Measurements from ENCODE around the gene ECI2.
"Not testable (repeated sequence)": the region's sequence is repeated elsewhere in the genome, so short reads cannot be mapped to it uniquely, and the experiment has no call there.

Gene ECI2

DNA sequence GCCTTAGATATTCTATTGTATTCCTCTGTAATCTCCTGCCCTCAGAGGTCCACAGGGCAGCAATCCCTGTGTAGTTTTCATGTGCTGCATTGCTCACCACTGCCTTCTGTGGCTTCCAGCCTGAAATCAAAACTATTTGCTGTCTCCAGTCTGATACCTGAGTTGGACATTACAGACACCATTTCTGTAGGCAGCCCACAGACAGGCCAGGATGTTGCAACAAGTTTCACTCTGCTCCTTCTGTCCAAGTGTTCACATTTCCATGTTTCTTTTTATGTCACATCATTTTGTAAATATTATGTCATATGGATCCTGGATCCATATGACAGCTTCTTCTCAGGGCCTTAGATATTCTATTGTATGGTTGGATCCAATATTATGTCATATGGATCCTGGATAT is 21.7 kb downstream of the ECI2 start:
- H3K9me3 ChIP-seq (ENCODE audit: low read length): no peaks in the 10 kb centered on the region
- no peak overlapping the region for H3K27ac ChIP-seq (ENCODE audit: low read depth, low read length)
- H3K4me3 ChIP-seq (ENCODE audit: low read depth in 1 of 2, low read length in 2 of 2): no peak overlapping the region
- H3K9ac ChIP-seq (ENCODE audit: low read length): no peak overlapping the region
- H3K36me3 ChIP-seq (ENCODE audit: insufficient read depth, low read length): peaks cover 29% of the 10 kb centered on the region
- H3K27me3 ChIP-seq (ENCODE audit: control insufficient read depth in 1 of 2, insufficient read depth in 2 of 2, low read length in 2 of 2): no peaks in the 10 kb centered on the region
- no peaks in the 10 kb centered on the region for H3K4me1 ChIP-seq (ENCODE audit: insufficient read depth, low read length)

DNA sequence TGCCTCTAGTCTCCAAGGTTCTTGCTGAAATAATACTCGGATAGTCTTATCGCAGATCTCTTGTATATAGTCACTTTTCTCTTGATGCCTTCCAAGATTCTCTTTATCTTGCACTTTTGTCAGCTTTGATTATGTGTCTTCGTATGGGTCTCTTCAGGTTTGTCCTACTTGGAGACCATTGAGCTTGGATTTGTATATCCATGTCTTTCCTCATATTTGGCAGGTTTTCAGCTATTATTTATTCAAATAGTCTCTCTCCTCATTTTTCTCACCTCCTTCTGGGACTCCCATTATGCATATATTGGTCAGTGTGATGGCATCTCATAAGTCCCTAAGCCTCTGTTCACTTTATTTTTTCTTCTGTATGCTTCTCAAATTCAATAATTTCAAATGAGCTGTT is 23.0 kb downstream of the ECI2 start:
- Histone ChIP-seq H3K27me3 (ENCODE audit: control insufficient read depth in 1 of 2, insufficient read depth in 2 of 2, low read length in 2 of 2) (no peaks in the 10 kb centered on the region), H3K4me1 (ENCODE audit: insufficient read depth, low read length) (no peaks in the 10 kb centered on the region), H3K27ac (ENCODE audit: low read depth, low read length) (no peak overlapping the region), H3K36me3 (ENCODE audit: insufficient read depth, low read length) (peaks cover 22% of the 10 kb centered on the region), H3K4me3 (ENCODE audit: low read depth in 1 of 2, low read length in 2 of 2) (no peak overlapping the region), H3K9me3 (ENCODE audit: low read length) (no peaks in the 10 kb centered on the region), H3K9ac (ENCODE audit: low read length) (no peak overlapping the region)

DNA sequence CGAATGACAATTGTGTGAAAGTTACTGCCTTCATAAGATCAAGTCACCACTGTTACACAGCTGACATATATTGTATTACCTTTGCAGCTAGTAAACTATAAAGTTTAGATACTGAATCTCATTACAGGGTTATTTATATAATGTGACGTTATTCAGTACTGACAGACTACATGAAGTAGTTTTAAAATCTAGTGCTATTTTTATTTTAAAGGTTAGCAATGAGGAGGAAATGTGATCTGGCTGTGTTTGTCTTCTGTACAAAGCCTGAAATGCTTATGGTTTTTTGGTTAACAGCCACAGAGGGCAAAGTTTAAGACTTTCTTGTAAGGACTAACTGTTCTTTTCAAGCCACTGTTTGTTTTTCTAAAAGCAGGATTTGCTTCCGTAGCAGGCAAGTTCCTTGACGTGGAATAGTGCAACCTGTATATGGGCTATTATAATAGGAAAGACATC is 26.0 kb downstream of the ECI2 start:
- H3K9me3 ChIP-seq (ENCODE audit: low read length); H3K4me1 ChIP-seq (ENCODE audit: insufficient read depth, low read length); H3K4me3 ChIP-seq (ENCODE audit: low read depth in 1 of 2, low read length in 2 of 2); H3K36me3 ChIP-seq (ENCODE audit: insufficient read depth, low read length); H3K27ac ChIP-seq (ENCODE audit: low read depth, low read length); H3K9ac ChIP-seq (ENCODE audit: low read length); H3K27me3 ChIP-seq (ENCODE audit: control insufficient read depth in 1 of 2, insufficient read depth in 2 of 2, low read length in 2 of 2): not testable (repeated sequence)

DNA sequence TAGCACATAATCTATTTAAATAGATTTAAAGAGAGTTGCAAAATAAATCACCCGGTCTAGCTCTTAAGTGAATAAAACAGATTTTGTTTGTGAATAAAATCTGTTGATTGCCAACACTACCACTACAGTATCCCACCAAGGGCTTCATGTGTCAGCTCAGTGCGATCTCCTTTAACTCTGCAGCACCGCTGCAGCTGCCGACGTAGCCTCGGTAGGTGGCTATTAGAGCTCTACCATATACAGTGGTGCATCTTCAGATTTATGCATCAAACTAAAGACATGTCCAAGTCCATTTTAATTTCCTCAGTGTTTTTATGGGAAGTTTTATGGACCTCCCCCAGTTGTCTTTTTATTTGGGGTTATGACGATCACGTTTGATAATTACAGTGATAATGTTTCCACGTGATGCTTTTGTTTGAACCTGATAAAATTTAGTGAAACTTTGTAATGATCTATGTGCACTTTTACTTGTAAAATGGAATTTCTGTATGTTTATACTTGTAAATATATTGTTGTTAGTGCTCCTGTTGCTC is 26.7 kb downstream of the ECI2 start:
- Histone ChIP-seq H3K9me3 (ENCODE audit: low read length) (no peaks in the 10 kb centered on the region), H3K36me3 (ENCODE audit: insufficient read depth, low read length) (no peaks in the 10 kb centered on the region), H3K4me3 (ENCODE audit: low read depth in 1 of 2, low read length in 2 of 2) (no peak overlapping the region), H3K9ac (ENCODE audit: low read length) (no peak overlapping the region), H3K27me3 (ENCODE audit: control insufficient read depth in 1 of 2, insufficient read depth in 2 of 2, low read length in 2 of 2) (no peaks in the 10 kb centered on the region), H3K4me1 (ENCODE audit: insufficient read depth, low read length) (no peaks in the 10 kb centered on the region), H3K27ac (ENCODE audit: low read depth, low read length) (no peak overlapping the region)

DNA sequence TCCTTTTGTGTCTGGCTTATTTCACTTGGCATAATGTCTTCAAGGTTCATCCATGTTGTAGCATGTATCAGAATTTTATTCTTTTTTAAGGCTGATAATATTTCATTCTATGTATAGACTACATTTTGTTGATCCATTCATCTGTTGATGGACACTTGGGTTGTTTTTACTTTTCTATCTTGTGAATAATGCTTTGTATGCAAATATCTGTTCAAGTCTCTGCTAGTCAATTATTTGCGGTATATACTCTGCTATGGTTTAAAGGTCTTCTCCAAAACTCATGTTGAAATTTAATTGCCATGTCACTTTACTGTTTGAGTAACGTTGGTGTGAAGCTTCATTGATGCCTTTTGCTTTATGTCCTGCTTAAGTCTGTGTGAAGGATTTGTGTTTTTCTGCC is 27.5 kb downstream of the ECI2 start:
- Histone ChIP-seq H3K9me3 (ENCODE audit: low read length) (no peaks in the 10 kb centered on the region), H3K4me3 (ENCODE audit: low read depth in 1 of 2, low read length in 2 of 2) (no peak overlapping the region), H3K9ac (ENCODE audit: low read length) (no peak overlapping the region), H3K4me1 (ENCODE audit: insufficient read depth, low read length) (peaks cover 4% of the 10 kb centered on the region), H3K27ac (ENCODE audit: low read depth, low read length) (no peak overlapping the region), H3K36me3 (ENCODE audit: insufficient read depth, low read length) (no peaks in the 10 kb centered on the region), H3K27me3 (ENCODE audit: control insufficient read depth in 1 of 2, insufficient read depth in 2 of 2, low read length in 2 of 2) (no peaks in the 10 kb centered on the region)

DNA sequence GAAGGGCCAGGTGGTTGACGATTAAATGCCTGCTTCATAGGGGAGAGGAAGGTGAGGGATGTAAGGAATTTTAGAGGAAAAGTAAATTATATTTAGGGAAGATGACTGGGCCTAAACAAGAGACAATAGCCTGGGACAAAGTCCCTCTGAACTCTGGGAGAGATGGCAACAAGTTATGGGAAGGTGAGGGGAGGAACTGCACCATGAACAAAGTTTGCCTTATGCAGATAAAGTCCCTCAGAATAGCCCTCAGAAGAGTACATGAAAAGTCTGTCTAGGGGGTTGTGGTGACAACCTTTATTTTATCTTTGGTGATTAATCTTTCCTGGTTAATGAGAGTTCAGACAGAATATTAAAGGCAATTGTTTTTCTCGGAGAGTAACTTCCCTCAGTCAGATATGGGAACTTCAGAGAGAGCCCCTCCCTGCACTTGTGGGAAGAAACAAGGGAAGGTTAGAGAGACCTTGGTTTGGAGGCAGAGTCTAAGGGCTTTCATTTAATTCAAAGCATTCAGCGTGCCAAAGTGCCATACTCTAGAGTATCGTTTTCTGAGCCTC is 29.3 kb downstream of the ECI2 start:
- H3K9ac ChIP-seq (ENCODE audit: low read length): no peak overlapping the region
- no peaks in the 10 kb centered on the region for H3K27me3 ChIP-seq (ENCODE audit: control insufficient read depth in 1 of 2, insufficient read depth in 2 of 2, low read length in 2 of 2)
- H3K27ac ChIP-seq (ENCODE audit: low read depth, low read length): no peak overlapping the region
- H3K36me3 ChIP-seq (ENCODE audit: insufficient read depth, low read length): no peaks in the 10 kb centered on the region
- no peak overlapping the region for H3K4me3 ChIP-seq (ENCODE audit: low read depth in 1 of 2, low read length in 2 of 2)
- no peaks in the 10 kb centered on the region for H3K9me3 ChIP-seq (ENCODE audit: low read length)
- H3K4me1 ChIP-seq (ENCODE audit: insufficient read depth, low read length): peaks cover 5% of the 10 kb centered on the region

DNA sequence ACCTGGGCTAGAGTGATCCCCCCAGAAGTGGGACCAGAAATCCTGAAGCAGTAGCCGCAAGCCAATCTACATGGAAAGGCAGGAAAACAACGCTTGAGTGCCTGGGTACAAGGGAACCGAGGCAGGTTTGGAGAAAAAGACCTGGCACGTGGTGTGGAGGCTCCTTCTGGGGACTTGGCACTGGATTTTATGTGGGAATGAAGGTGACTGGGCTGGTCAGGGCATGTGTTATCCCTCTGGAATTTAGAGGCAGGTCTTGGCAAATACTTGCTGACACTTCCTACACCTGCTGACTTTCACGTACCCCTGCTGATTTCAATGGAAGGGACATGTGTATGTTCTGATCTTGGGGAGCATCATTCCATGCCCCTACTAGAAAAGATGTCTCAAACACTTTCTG is 31.4 kb downstream of the ECI2 start:
- no peaks in the 10 kb centered on the region for H3K9me3 ChIP-seq (ENCODE audit: low read length)
- H3K27me3 ChIP-seq (ENCODE audit: control insufficient read depth in 1 of 2, insufficient read depth in 2 of 2, low read length in 2 of 2): no peaks in the 10 kb centered on the region
- no peak overlapping the region for H3K27ac ChIP-seq (ENCODE audit: low read depth, low read length)
- peaks cover 5% of the 10 kb centered on the region for H3K4me1 ChIP-seq (ENCODE audit: insufficient read depth, low read length)
- no peak overlapping the region for H3K9ac ChIP-seq (ENCODE audit: low read length)
- no peak overlapping the region for H3K4me3 ChIP-seq (ENCODE audit: low read depth in 1 of 2, low read length in 2 of 2)
- H3K36me3 ChIP-seq (ENCODE audit: insufficient read depth, low read length): no peaks in the 10 kb centered on the region

DNA sequence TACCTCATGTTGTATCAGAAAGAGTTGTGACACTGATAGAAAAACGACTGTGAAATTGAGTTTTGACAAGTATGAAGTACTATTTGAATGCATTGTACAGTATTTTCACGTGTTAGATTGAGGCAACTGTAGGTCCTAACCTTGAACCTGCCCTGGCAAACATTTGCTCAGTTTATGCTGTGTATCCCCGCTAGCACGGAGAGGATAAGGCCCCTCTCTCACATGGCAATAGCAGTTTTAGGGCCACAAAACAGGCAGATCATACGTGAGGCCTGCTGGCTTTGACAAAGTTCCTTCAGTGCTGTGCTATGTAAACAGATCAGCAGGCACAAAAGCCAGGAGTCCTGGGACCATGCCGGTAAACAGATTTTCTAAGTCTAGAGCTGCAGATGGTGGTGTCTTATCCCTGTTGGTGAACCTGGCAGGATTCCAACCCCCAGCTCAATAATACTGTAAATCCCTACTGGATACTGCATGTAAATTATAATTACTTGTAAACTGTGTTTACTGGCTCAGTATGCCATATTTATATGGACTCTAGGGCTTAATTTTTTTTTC is 32.6 kb downstream of the ECI2 start:
- Histone ChIP-seq H3K9me3 (ENCODE audit: low read length) (no peaks in the 10 kb centered on the region), H3K27me3 (ENCODE audit: control insufficient read depth in 1 of 2, insufficient read depth in 2 of 2, low read length in 2 of 2) (no peaks in the 10 kb centered on the region), H3K27ac (ENCODE audit: low read depth, low read length) (no peak overlapping the region)

DNA sequence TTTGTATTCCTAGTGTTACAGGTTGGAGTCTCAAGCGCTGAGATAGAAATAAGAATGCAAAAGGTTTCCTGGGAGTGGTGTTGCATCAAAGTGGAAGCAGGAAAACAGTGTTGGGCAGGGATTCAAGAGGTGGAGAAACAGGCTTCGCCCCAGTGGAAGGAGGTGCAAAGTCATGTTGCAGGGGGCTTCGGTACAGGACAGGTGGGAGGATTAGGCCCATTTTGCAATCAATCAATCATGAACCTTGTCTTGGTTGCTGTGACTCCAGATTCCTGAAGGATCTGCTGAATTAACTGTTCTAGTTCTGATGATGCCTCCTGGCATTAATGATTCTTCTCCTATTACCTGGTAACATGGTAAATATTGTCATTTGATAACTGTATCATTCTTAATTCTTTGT is 34.1 kb downstream of the ECI2 start:
- Histone ChIP-seq H3K27ac (ENCODE audit: low read depth, low read length) (no peak overlapping the region), H3K36me3 (ENCODE audit: insufficient read depth, low read length) (no peaks in the 10 kb centered on the region), H3K9me3 (ENCODE audit: low read length) (no peaks in the 10 kb centered on the region), H3K4me3 (ENCODE audit: low read depth in 1 of 2, low read length in 2 of 2) (no peak overlapping the region), H3K9ac (ENCODE audit: low read length) (no peak overlapping the region), H3K4me1 (ENCODE audit: insufficient read depth, low read length) (peaks cover 5% of the 10 kb centered on the region), H3K27me3 (ENCODE audit: control insufficient read depth in 1 of 2, insufficient read depth in 2 of 2, low read length in 2 of 2) (no peaks in the 10 kb centered on the region)

More for the DNA sequence above, 32.6 kb downstream of the ECI2 start:
- H3K4me1 ChIP-seq (ENCODE audit: insufficient read depth, low read length): peaks cover 5% of the 10 kb centered on the region
- no peak overlapping the region for H3K9ac ChIP-seq (ENCODE audit: low read length)
- H3K4me3 ChIP-seq (ENCODE audit: low read depth in 1 of 2, low read length in 2 of 2): no peak overlapping the region
- H3K36me3 ChIP-seq (ENCODE audit: insufficient read depth, low read length): no peaks in the 10 kb centered on the region

DNA sequence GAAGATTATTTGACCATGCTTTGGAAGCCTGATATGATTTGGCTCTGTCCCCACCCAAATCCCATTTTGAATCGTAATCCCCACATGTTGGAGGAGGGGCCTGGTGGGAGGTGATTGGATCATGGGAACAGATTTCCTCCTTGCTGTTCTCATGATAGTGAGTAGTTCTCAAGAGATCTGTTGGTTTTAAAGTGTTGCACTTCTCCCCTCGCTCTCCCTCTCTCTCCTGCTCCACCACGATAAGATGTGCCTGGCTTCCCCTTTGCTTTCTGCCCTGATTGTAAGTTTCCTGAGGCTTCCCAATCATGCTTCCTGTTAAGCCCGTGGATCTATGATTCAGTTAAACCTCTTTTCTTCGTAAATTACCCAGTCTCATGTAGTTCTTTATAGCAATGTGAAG is 34.7 kb downstream of the ECI2 start:
- H3K27me3 ChIP-seq (ENCODE audit: control insufficient read depth in 1 of 2, insufficient read depth in 2 of 2, low read length in 2 of 2): no peaks in the 10 kb centered on the region

DNA sequence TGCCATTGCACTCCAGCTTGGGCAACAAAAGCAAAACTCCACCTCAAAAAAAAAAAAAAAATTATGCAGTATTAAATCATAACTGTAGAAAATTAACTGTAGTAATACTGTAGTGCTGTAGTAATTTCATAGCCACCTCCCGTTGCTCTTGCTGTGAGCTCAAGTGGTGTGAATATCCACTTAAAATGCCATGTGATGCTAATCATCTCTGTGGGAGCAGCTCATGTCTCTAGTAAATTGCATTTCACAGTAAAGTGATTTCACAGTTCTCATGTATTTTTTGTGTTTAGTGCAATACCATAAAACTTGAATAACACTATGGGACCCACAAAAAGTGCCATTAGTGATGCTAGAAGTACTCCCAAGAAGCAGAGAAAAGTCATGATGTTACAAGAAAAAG is 42.1 kb downstream of the ECI2 start:
- H3K27ac ChIP-seq (ENCODE audit: low read depth, low read length): no peak overlapping the region
- H3K9me3 ChIP-seq (ENCODE audit: low read length): no peaks in the 10 kb centered on the region
- H3K27me3 ChIP-seq (ENCODE audit: control insufficient read depth in 1 of 2, insufficient read depth in 2 of 2, low read length in 2 of 2): no peaks in the 10 kb centered on the region
- no peak overlapping the region for H3K9ac ChIP-seq (ENCODE audit: low read length)
- H3K36me3 ChIP-seq (ENCODE audit: insufficient read depth, low read length): no peaks in the 10 kb centered on the region
- H3K4me3 ChIP-seq (ENCODE audit: low read depth in 1 of 2, low read length in 2 of 2): no peak overlapping the region
- no peaks in the 10 kb centered on the region for H3K4me1 ChIP-seq (ENCODE audit: insufficient read depth, low read length)

More for the DNA sequence above, 34.7 kb downstream of the ECI2 start:
- Histone ChIP-seq H3K4me3 (ENCODE audit: low read depth in 1 of 2, low read length in 2 of 2) (no peak overlapping the region), H3K4me1 (ENCODE audit: insufficient read depth, low read length) (peaks cover 5% of the 10 kb centered on the region), H3K9ac (ENCODE audit: low read length) (no peak overlapping the region), H3K36me3 (ENCODE audit: insufficient read depth, low read length) (no peaks in the 10 kb centered on the region), H3K9me3 (ENCODE audit: low read length) (no peaks in the 10 kb centered on the region), H3K27ac (ENCODE audit: low read depth, low read length) (no peak overlapping the region)

DNA sequence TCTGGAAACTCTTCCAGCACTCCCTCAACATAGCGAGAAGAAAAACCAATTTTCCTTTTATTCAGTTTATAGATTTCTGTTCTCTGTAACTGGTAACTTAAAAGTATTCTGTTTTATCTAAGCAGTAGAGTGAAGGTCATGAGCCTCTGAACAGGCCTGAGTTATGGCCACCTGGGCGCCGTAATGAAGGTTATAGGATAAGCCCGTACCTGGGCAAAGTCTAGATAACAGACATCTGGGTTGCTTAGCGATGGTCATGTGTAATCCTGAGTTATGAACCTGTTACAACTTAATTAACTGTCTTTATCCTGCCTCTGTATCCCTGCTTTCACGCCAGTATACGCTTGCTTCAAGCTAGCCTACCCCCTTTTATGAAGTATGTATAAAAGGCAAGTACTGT is 43.4 kb downstream of the ECI2 start:
- H3K4me1 ChIP-seq (ENCODE audit: insufficient read depth, low read length): no peaks in the 10 kb centered on the region
- no peak overlapping the region for H3K4me3 ChIP-seq (ENCODE audit: low read depth in 1 of 2, low read length in 2 of 2)
- no peaks in the 10 kb centered on the region for H3K9me3 ChIP-seq (ENCODE audit: low read length)
- H3K27ac ChIP-seq (ENCODE audit: low read depth, low read length): no peak overlapping the region
- H3K36me3 ChIP-seq (ENCODE audit: insufficient read depth, low read length): no peaks in the 10 kb centered on the region
- no peak overlapping the region for H3K9ac ChIP-seq (ENCODE audit: low read length)
- H3K27me3 ChIP-seq (ENCODE audit: control insufficient read depth in 1 of 2, insufficient read depth in 2 of 2, low read length in 2 of 2): no peaks in the 10 kb centered on the region

Measured in muscle layer of colon (tissue), 2 donors.